Measurements from ENCODE around the gene AGAP5.
"Not testable (repeated sequence)": the region's sequence is repeated elsewhere in the genome, so short reads cannot be mapped to it uniquely, and the experiment has no call there.

DNA sequence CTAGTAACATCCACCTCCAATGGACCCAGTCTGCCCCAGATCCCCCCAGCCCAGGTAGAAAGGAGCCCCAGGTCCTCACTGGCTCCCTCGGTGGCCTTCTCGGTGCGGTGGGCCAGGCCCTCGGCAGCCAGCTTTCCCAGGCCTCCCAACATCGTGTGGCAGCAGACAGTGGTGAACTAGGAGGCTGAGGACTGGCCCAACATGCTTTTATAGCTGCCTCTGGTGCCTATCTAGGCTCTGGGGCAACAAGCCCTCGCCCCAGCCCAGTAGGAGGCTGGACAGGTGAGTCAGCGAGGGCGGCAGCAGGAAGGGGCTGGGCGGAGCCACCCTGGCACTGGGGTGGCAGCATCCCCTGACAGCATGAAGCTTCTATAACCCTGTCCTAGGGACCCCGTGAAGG is 34.3 kb downstream of the AGAP5 start:
- TF ChIP-seq CTCF, EP300, POLR2A, POLR2AphosphoS5 (IDR thresholded peaks at IDR 0.05): not testable (repeated sequence)

Data from upper lobe of left lung (tissue), 4 donors.